NB4 (cell line): ENCODE measurements around the gene GPN3.
"Not testable (repeated sequence)": the region's sequence is repeated elsewhere in the genome, so short reads cannot be mapped to it uniquely, and the experiment has no call there.

Experiments used
- DNase-seq: peaks from one replicate; pipeline ENCODE4 v3.0.0; 2010; ENCODE audit warnings: low read depth
- H3K4me3 ChIP-seq: one replicate; pipeline ENCODE4 v1.5.1; 2011; ENCODE audit warnings: mild to moderate bottlenecking, low read depth, low read length, moderate library complexity
- CTCF ChIP-seq: IDR thresholded peaks from one replicate; pipeline ENCODE4 v1.5.1; 2012; ENCODE audit warnings: low read depth, low read length
- MYC ChIP-seq: IDR thresholded peaks from 2 replicates; pipeline ENCODE4 v1.6.1; 2011; ENCODE audit warnings: low read depth, low read length
- POLR2A ChIP-seq: IDR thresholded peaks from 2 replicates; pipeline ENCODE4 v1.6.1; 2011; ENCODE audit warnings: mild to moderate bottlenecking; ENCODE audit not compliant: insufficient read length; ENCODE audit errors: extremely low read depth
- TF ChIP-seq, protein P1 (sequence below): IDR thresholded peaks from 2 replicates; pipeline ENCODE4 v1.6.1; 2011; ENCODE audit warnings: low read depth, low read length

Gene GPN3

DNA sequence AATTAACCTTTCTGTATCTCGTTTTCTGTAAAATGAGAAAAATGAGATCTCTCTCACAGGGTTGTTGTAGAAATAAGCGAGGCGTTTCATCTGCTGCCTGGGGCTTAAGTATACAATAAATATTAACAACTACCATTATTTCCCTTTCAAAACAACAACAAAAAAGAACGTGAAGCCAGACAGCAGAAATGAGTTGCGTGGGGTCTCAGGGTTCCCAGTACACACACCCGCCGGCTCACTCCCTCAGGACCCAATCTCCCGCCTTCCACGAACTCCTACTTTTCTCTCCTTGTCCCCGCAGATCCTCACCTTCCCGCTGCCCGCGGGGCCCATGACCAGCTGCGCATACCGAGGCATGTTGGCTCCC, 227 bp downstream of the GPN3 start:
- H3K4me3 ChIP-seq = peak overlapping the region; percentile 79
- TF ChIP-seq POLR2A = no peak
- TF ChIP-seq, protein P1, sequence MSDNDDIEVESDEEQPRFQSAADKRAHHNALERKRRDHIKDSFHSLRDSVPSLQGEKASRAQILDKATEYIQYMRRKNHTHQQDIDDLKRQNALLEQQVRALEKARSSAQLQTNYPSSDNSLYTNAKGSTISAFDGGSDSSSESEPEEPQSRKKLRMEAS = no peak
- TF ChIP-seq CTCF = no peak
- no peak for TF ChIP-seq MYC
- no peak for DNase-seq

DNA sequence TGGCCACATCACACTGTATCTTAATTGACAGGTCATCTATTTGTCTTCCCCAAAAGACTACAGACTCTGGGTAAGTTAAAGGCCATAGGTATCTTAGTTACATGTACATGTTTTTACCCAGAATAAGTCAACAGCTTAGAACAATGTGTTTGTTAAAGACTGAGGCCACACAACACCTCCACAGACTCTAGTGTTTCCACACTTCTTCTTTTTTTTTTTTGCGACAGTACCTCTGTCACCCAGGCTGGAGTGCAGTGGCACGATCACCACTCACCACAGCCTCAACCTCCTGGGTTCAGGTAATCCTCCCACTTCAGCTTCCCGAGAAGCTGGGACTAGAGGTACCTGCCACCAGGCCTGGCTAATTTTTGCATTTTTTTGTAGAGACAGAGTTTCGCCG, 1.3 kb downstream of the GPN3 start:
- H3K4me3 ChIP-seq = peak overlapping the region; percentile 79
- TF ChIP-seq POLR2A (no peak), MYC (no peak), CTCF (no peak)
- TF ChIP-seq, protein P1 = no peak
- DNase-seq = peak; percentile 30

- DNase-seq, H3K4me3 ChIP-seq: not testable (repeated sequence)
Observed at GRCh38 chr12:110465765-110466164, 2.3 kb downstream of the GPN3 start.

DNA sequence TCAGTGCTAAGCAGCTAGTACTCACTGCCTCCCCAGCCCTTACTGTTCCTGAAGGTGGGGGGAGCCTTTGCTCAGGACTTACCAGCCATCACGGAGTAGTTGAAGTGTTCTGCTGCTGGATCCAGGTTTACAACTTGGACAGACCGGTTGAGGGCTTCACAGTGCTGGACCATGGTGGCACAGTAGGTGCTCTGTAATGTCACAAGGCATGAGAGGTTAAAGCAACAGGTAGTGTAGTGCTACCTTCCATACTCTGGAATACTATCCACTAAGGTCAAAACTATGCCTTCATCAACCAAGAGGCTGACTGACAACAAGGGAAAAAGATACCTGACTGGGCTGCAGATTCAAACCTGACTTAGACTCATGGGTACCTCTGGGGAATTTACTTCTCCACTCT, 3.0 kb downstream of the GPN3 start:
- no peak for DNase-seq
- TF ChIP-seq POLR2A (no peak), CTCF (no peak), MYC (no peak)
- TF ChIP-seq, protein P1 = no peak

GRCh38 chr12:110461189-110461588, 6.9 kb downstream of the GPN3 start:
- not testable (repeated sequence) for DNase-seq, H3K4me3 ChIP-seq

More for the DNA sequence above, 3.0 kb downstream of the GPN3 start:
- no peak overlapping the region for H3K4me3 ChIP-seq

DNA sequence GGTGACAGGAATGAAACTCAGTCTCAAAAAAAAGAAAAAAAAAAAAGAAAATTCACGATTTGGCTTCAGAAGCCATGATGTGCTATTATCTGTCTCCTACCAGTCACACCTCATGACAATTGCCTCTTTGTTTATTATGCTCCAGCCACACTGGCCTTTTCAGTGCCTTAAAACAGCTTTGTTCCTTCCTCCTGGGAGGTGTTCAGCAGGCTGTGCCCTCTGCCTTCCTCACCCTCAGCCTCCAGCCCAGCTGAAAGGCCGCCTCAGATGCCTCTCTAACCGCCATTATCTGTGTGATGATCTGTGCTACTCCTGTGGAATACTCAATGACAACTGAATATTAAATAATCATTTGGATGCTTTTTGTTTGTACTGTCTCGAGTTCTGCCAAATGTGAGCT, 9.3 kb downstream of the GPN3 start:
- TF ChIP-seq CTCF (no peak), POLR2A (no peak), MYC (no peak)
- TF ChIP-seq, protein P1 = no peak
- no peak overlapping the region for H3K4me3 ChIP-seq
- no peak for DNase-seq

GRCh38 chr12:110453569-110454296, 14.3 kb downstream of the GPN3 start:
- no peak for DNase-seq
- TF ChIP-seq, protein P1 = no peak
- TF ChIP-seq CTCF = no peak
- TF ChIP-seq POLR2A = no peak
- no peak for TF ChIP-seq MYC
- no peak overlapping the region for H3K4me3 ChIP-seq
